ENCODE measurements around the gene ATP6V1C2. TPM values are rescaled to one million over a fixed set of nuclear protein-coding genes. Genes with fewer than 3 reads are reported as not detected.

Gene ATP6V1C2
- total and polyA plus RNA-seq, 2 experiments from 2014 or later = 0.14 to 2.1 TPM

DNA sequence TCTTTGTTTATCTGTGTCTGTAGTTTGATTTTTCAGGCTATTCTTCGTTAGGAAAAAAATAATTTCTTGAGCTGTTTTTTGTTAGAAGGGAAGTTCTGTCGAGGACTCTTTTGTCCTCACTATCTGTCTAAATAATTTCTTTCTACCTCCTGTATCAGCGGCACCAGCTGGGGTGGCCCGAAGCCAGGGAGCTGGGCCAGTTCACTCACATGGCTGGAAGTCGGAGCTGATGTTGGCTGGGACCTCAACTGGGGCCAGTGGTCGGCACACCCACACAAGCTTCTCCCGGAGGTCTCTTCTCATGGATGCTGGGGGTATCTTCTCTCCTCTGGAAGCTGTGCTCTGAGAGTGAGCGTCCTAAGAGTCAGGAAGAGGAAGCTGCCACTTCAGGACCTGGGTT is 99.1 kb downstream of the ATP6V1C2 start (continued):
- no peak for TF ChIP-seq REST (IDR thresholded peaks at IDR 0.05; ENCODE audit: unreplicated experiment)
- TF ChIP-seq EZH2 (IDR thresholded peaks at IDR 0.05; ENCODE audit: low read depth, unreplicated experiment) = no peak
- no peak for TF ChIP-seq STAT1 (IDR thresholded peaks at IDR 0.05; ENCODE audit: unreplicated experiment)
- TF ChIP-seq, protein P1, sequence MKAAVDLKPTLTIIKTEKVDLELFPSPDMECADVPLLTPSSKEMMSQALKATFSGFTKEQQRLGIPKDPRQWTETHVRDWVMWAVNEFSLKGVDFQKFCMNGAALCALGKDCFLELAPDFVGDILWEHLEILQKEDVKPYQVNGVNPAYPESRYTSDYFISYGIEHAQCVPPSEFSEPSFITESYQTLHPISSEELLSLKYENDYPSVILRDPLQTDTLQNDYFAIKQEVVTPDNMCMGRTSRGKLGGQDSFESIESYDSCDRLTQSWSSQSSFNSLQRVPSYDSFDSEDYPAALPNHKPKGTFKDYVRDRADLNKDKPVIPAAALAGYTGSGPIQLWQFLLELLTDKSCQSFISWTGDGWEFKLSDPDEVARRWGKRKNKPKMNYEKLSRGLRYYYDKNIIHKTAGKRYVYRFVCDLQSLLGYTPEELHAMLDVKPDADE (IDR thresholded peaks at IDR 0.05) = no peak

- Histone ChIP-seq H3K9me2 (ENCODE audit: insufficient read depth) (no peaks in the 10 kb centered on the region), H3K4me1 (ENCODE audit: insufficient read depth) (no peaks in the 10 kb centered on the region), H3K4me3 (no peak overlapping the region), H3F3A (replicated peaks; ENCODE audit: low read depth) (no peaks in the 10 kb centered on the region), H2AFZ (peak overlapping the region; percentile 18; the same call in 1 of the 2 replicates), H3K79me2 (replicated peaks; ENCODE audit: insufficient read depth) (no peaks in the 10 kb centered on the region), H4K20me1 (replicated peaks; ENCODE audit: insufficient read depth) (no peaks in the 10 kb centered on the region), H3K27ac (ENCODE audit: low read depth) (no peak overlapping the region), H3K27me3 (ENCODE audit: insufficient read depth) (no peaks in the 10 kb centered on the region), H3K4me2 (no peak overlapping the region), H3K36me3 (ENCODE audit: insufficient read depth) (no peaks in the 10 kb centered on the region)
- no peaks in the 10 kb centered on the region for H3K36me3 Mint-ChIP-seq (ENCODE audit: low read depth)
- no peak for DNase-seq (ENCODE audit: low spot score)
- no peaks in the 10 kb centered on the region for H3K4me1 Mint-ChIP-seq
- ATAC-seq = no peak
- no peaks in the 10 kb centered on the region for H3K9me3 Mint-ChIP-seq
- H3K4me3 Mint-ChIP-seq = no peak overlapping the region
- no peaks in the 10 kb centered on the region for H3K27me3 Mint-ChIP-seq (ENCODE audit: insufficient read depth, low read depth, poor library complexity)
- no peak overlapping the region for H3K27ac Mint-ChIP-seq
- TF ChIP-seq ZNF114 (CRISPR knock-in tag; IDR thresholded peaks at IDR 0.05) (no peak), ZNF331 (CRISPR knock-in tag; IDR thresholded peaks at IDR 0.05; ENCODE audit: low read depth) (no peak), POLR2AphosphoS5 (IDR thresholded peaks at IDR 0.05; ENCODE audit: low read depth) (no peak), NANOG (IDR thresholded peaks at IDR 0.05; ENCODE audit: borderline replicate concordance) (no peak), EZH2phosphoT487 (IDR thresholded peaks at IDR 0.05; ENCODE audit: unreplicated experiment) (no peak), CREB1 (CRISPR knock-in tag; IDR thresholded peaks at IDR 0.05; ENCODE audit: low read depth) (no peak)
- TF ChIP-seq, protein P2, sequence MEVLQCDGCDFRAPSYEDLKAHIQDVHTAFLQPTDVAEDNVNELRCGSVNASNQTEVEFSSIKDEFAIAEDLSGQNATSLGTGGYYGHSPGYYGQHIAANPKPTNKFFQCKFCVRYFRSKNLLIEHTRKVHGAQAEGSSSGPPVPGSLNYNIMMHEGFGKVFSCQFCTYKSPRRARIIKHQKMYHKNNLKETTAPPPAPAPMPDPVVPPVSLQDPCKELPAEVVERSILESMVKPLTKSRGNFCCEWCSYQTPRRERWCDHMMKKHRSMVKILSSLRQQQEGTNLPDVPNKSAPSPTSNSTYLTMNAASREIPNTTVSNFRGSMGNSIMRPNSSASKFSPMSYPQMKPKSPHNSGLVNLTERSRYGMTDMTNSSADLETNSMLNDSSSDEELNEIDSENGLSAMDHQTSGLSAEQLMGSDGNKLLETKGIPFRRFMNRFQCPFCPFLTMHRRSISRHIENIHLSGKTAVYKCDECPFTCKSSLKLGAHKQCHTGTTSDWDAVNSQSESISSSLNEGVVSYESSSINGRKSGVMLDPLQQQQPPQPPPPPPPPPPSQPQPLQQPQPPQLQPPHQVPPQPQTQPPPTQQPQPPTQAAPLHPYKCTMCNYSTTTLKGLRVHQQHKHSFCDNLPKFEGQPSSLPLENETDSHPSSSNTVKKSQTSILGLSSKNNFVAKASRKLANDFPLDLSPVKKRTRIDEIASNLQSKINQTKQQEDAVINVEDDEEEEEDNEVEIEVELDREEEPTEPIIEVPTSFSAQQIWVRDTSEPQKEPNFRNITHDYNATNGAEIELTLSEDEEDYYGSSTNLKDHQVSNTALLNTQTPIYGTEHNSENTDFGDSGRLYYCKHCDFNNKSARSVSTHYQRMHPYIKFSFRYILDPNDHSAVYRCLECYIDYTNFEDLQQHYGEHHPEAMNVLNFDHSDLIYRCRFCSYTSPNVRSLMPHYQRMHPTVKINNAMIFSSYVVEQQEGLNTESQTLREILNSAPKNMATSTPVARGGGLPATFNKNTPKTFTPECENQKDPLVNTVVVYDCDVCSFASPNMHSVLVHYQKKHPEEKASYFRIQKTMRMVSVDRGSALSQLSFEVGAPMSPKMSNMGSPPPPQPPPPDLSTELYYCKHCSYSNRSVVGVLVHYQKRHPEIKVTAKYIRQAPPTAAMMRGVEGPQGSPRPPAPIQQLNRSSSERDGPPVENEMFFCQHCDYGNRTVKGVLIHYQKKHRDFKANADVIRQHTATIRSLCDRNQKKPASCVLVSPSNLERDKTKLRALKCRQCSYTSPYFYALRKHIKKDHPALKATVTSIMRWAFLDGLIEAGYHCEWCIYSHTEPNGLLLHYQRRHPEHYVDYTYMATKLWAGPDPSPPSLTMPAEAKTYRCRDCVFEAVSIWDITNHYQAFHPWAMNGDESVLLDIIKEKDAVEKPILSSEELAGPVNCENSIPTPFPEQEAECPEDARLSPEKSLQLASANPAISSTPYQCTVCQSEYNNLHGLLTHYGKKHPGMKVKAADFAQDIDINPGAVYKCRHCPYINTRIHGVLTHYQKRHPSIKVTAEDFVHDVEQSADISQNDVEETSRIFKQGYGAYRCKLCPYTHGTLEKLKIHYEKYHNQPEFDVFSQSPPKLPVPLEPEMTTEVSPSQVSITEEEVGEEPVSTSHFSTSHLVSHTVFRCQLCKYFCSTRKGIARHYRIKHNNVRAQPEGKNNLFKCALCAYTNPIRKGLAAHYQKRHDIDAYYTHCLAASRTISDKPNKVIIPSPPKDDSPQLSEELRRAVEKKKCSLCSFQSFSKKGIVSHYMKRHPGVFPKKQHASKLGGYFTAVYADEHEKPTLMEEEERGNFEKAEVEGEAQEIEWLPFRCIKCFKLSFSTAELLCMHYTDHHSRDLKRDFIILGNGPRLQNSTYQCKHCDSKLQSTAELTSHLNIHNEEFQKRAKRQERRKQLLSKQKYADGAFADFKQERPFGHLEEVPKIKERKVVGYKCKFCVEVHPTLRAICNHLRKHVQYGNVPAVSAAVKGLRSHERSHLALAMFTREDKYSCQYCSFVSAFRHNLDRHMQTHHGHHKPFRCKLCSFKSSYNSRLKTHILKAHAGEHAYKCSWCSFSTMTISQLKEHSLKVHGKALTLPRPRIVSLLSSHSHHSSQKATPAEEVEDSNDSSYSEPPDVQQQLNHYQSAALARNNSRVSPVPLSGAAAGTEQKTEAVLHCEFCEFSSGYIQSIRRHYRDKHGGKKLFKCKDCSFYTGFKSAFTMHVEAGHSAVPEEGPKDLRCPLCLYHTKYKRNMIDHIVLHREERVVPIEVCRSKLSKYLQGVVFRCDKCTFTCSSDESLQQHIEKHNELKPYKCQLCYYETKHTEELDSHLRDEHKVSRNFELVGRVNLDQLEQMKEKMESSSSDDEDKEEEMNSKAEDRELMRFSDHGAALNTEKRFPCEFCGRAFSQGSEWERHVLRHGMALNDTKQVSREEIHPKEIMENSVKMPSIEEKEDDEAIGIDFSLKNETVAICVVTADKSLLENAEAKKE (CRISPR knock-in tag; IDR thresholded peaks at IDR 0.05) = no peak
These were observed 99.7 kb downstream of the ATP6V1C2 start for GRCh38 chr2:10820978-10821695.
